Adrenal gland (tissue), 12 donors: ENCODE measurements around the gene DEK. TPM values are rescaled to one million over a fixed set of nuclear protein-coding genes. Genes with fewer than 3 reads are reported as not detected.

Experiments used
- DNase-seq, 7 donors: peaks; one replicate each; pipeline ENCODE4 v3.0.0-alpha.2; 2019 to 2020
- H3K27ac ChIP-seq, 5 donors: fragments of 200-600 bp; sonication (generic) in 4 of 5; 1 replicate in 3 of 5; 2 replicates in 2 of 5; pipeline versions ENCODE4 v1.5.1 to v1.8.0; 2016 to 2020; ENCODE audit warnings: mild to moderate bottlenecking in 1 of 5
- H3K27me3 ChIP-seq: fragments of 200-600 bp; 2 replicates; pipeline ENCODE4 v1.8.0; 2021
- H3K36me3 ChIP-seq, 2 donors: fragments of 200-600 bp; replicated peaks in 1 of 2; 1 replicate in 1 of 2; 2 replicates in 1 of 2; pipeline versions ENCODE4 v1.5.1 to v1.8.0; 2018 to 2022
- H3K4me1 ChIP-seq, 2 donors: fragments of 200-600 bp; replicated peaks in 1 of 2; 1 replicate in 1 of 2; 2 replicates in 1 of 2; pipeline versions ENCODE4 v1.5.1 to v1.8.0; 2018 to 2021
- H3K4me3 ChIP-seq, 4 donors: fragments of 200-600 bp; sonication (generic) in 3 of 4; one replicate each; pipeline ENCODE4 v1.5.1; 2016 to 2018
- H3K9me3 ChIP-seq, 3 donors: fragments of 200-600 bp; sonication (generic) in 1 of 3; replicated peaks in 1 of 3; 1 replicate in 2 of 3; 2 replicates in 1 of 3; pipeline versions ENCODE4 v1.5.1 to v1.8.0; 2016 to 2021
- CTCF ChIP-seq, 6 experiments: fragments of 450-650 bp in 4 of 6; fragments of 200-600 bp in 2 of 6; sonication (generic) in 1 of 6; IDR thresholded peaks; 1 replicate in 5 of 6; 2 replicates in 1 of 6; pipeline versions ENCODE4 v1.5.1 to v1.8.0; 2016 to 2021; ENCODE audit warnings: antibody characterized with exemption in 6 of 6, mild to moderate bottlenecking in 2 of 6, moderate library complexity in 1 of 6
- POLR2A ChIP-seq, 2 donors: fragments of 450-650 bp; IDR thresholded peaks; one replicate each; pipeline ENCODE4 v1.6.1; 2017; ENCODE audit warnings: antibody characterized with exemption in 2 of 2, mild to moderate bottlenecking in 2 of 2, moderate library complexity in 1 of 2
- WGBS, 4 donors: extraction: QIAGEN DNeasy Blood & Tissue Kit in 2 of 4; methylation state at CpG; one replicate each; pipeline versions ENCODE4 v1.1.5 to v1.1.7; 2013 to 2017; 5-methylcytosine and 5-hydroxymethylcytosine counted together
- intact Hi-C, 2 donors: fragments of 100-400 bp; cut with DNase I; formaldehyde crosslinking; loops; one replicate each; pipeline versions ENCODE4 v1.14.1 to v1.15.0; 2022 to 2023
- polyA plus RNA-seq, 3 donors: library from polyadenylated mRNA; stranded (reverse); fragments of 200-250 nt in 2 of 3; fragments of 350-450 nt in 1 of 3; fragmentation: Illumina TruSeq in 1 of 3; extraction: RNeasy Lipid Tissue Mini Kit (QIAGEN cat#74804) in 1 of 3; gene quantifications; one replicate each; pipeline ENCODE4 v1.2.3, GENCODE V29; 2013 to 2014
- total RNA-seq, 9 donors: library from RNA; depleted of rRNA in 4 of 9; stranded (reverse); fragments of >200 nt in 4 of 9; fragments of 120-200 nt in 1 of 9; fragmentation: NEBNext Ultra II Directional in 1 of 9; extraction: Animal tissue kit (Norgen Biotek cat#: 25700) in 1 of 9; gene quantifications; one replicate each; pipeline versions ENCODE4 v1.1.0 to v1.2.4, GENCODE V29; 2013 to 2023
- donor health status: healthy with polysubstance abuse.
- donor health status: Bipolar disorder and iron deficiency.
- donor health status: DM: yes; HTN: yes; CAD: no.
- donor health status: DM: no; HTN: no; CAD: no.
- donor health status: DM: no; HTN: no; CAD: no.
- donor health status: DM: yes; HTN: yes; CAD: no.

The DEK gene
- total and polyA plus RNA-seq, 12 donors = 15.7 to 103 (median 61.3) TPM

GRCh38 chr6:18269717-18270116, 5.4 kb upstream of the DEK start:
- no peak overlapping the region for H3K4me3 ChIP-seq
- H3K36me3 ChIP-seq = no peaks in the 10 kb centered on the region
- intact Hi-C loops = loop anchor here (10.0 kb wide), 1 partner anchor 115 kb away; the partner anchor contains the start of genes KDM1B (in 2 of the 2) and TPMT (in 2 of the 2)
- H3K27ac ChIP-seq = no peak overlapping the region
- DNase-seq = no peak
- TF ChIP-seq CTCF (IDR thresholded peaks at IDR 0.05) = no peak
- no peak for TF ChIP-seq POLR2A (IDR thresholded peaks at IDR 0.05)
- H3K4me1 ChIP-seq = no peaks in the 10 kb centered on the region
- 67 to 76% (median 72%) methylated on average over 10 of the region's 10 CpGs for WGBS, 4 donors
- no peaks in the 10 kb centered on the region for H3K9me3 ChIP-seq
- peaks cover 1% of the 10 kb centered on the region for H3K27me3 ChIP-seq

DNA sequence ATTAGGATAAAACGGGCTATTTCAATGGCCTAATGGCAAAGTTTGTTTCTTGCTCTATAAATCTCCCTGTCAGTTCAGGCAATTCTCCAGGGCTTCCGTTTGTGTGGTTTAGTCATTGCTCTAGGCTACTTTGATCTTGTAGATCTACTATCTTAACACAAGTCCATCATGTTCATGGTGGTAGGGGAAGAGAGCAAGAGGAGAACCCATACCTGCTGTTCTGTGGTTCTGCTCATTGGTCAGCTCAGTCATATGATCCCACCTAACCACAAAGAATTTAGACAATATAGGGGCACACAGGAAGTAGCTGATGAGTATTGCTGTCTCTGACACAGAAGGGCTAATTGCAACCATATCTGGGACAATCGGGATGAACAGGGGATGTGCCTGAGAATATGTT, 4.9 kb upstream of the DEK start:
- peak in 6 of 7 donors; percentile 33 to 71 (median 54) for DNase-seq
- no peaks in the 10 kb centered on the region for H3K27me3 ChIP-seq
- H3K4me1 ChIP-seq = no peaks in the 10 kb centered on the region
- no peak for TF ChIP-seq CTCF (IDR thresholded peaks at IDR 0.05)
- no peak for TF ChIP-seq POLR2A (IDR thresholded peaks at IDR 0.05)
- H3K9me3 ChIP-seq = no peaks in the 10 kb centered on the region
- no peak overlapping the region for H3K4me3 ChIP-seq
- no peak overlapping the region for H3K27ac ChIP-seq
- intact Hi-C loops = loop anchor here (10.0 kb wide), 1 partner anchor 114 kb away; the partner anchor contains the start of genes KDM1B (in 2 of the 2) and TPMT (in 2 of the 2)
- WGBS, 4 donors = 22 to 28% (median 25%) methylated on average over 3 of the region's 3 CpGs
- H3K36me3 ChIP-seq = no peaks in the 10 kb centered on the region

DNA sequence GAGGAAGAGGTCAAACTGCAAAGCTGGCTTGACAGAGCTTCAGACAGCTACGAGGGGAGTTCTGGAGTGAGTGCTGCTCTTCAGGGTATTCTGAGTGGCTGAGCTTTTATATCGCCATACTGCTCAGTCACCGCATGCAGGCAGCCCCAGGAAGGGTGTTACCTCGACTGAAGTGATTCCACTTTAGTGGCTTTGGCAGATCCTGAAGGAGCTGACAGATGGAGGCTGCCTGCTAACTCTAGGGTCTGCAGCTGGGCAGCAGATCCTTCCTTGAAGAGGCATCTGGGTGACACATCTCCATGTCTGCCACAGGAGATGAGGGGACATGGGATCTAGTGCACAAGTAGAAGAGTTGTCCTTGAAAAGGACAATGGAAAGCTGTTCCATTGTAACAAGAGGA, 3.7 kb upstream of the DEK start:
- H3K27me3 ChIP-seq = no peaks in the 10 kb centered on the region

GRCh38 chr6:18266523-18266912, 2.2 kb upstream of the DEK start:
- DNase-seq = no peak
- no peak overlapping the region for H3K4me3 ChIP-seq
- H3K4me1 ChIP-seq = peaks cover 9 to 12% of the 10 kb centered on the region in 2 donors
- no peaks in the 10 kb centered on the region for H3K36me3 ChIP-seq
- H3K27ac ChIP-seq = no peak overlapping the region
- no peaks in the 10 kb centered on the region for H3K27me3 ChIP-seq
- intact Hi-C loops = loop anchor here (10.0 kb wide), 1 partner anchor 112 kb away; the partner anchor contains the start of genes KDM1B (in 2 of the 2) and TPMT (in 2 of the 2)
- 90 to 97% (median 95%) methylated on average over 8 to 11 of the region's 11 CpGs for WGBS, 4 donors
- no peaks in the 10 kb centered on the region for H3K9me3 ChIP-seq
- no peak for TF ChIP-seq POLR2A (IDR thresholded peaks at IDR 0.05)
- TF ChIP-seq CTCF (IDR thresholded peaks at IDR 0.05) = no peak

More for the DNA sequence above, 3.7 kb upstream of the DEK start:
- no peaks in the 10 kb centered on the region for H3K9me3 ChIP-seq
- no peak overlapping the region for H3K4me3 ChIP-seq
- H3K36me3 ChIP-seq = no peaks in the 10 kb centered on the region
- H3K27ac ChIP-seq = no peak overlapping the region
- intact Hi-C loops = loop anchor here (10.0 kb wide), 1 partner anchor 113 kb away; the partner anchor contains the start of genes KDM1B (in 2 of the 2) and TPMT (in 2 of the 2)
- no peak for DNase-seq
- WGBS, 4 donors = 73 to 100% (median 85%) methylated on average over 1 to 4 of the region's 4 CpGs
- H3K4me1 ChIP-seq = peaks cover 2 to 3% of the 10 kb centered on the region in 2 donors
- TF ChIP-seq CTCF (IDR thresholded peaks at IDR 0.05) = no peak
